ENCODE measurements around the gene AKT3. TPM values are rescaled to one million over a fixed set of nuclear protein-coding genes. Genes with fewer than 3 reads are reported as not detected.
A peak's percentile ranks its signal among the peaks of the same experiment; 100 is the strongest.

Gene AKT3
- total RNA-seq, 2 experiments from 2014 or later, result 28.3 to 31.5 TPM

DNA sequence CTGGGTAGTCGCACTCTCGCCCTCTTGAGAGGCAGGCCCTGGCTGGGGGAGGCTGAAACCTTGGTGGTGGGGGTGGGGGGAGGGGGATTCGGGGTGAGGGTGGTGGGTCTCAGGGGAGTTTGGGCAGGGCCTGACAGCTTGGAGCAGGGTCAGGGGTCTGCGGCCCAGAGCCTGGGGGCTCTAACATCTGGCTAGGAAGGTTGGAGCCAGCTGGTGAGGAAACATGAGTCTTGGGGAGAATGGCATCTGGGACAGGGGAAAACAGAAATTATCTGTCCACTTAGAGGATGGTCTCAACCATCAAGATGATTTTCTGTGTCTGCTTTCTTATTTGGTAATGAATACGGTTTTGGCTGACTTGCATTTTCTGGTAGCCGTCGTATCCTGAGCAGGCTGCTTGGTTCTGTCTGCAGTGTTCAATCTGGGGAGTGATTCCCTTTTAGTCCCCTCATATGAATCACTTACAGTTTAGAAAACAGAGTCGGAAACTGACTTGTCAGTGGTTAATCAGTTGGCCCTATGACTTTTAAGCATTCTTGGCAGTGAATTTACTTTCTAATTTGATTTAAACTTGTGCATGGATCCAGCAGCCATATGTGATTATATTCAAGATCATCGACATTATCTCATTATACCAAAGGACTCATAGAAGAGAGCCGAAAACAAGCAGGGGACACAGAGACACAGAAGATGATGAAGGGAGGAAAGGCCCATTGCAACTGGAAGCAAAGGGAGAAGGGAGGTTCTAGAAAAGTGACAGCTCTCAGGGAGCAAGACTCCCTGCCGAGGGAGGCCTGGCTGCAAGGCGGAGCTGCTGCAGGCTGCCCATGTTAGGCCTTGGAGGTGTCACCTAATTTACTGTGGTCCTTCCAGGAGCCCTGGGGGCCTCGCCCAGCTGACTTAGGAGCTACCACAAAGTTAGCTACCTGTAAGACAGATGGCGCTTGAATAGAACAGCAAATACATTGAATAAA is 356.6 kb downstream of the AKT3 start:
- ChIA-PET CTCF (no interaction called here), POLR2A (no interaction called here)
- H3K9me3 Mint-ChIP-seq, result no peaks in the 10 kb centered on the region
- H3K27ac Mint-ChIP-seq, result no peak overlapping the region
- no peaks in the 10 kb centered on the region for H3K36me3 Mint-ChIP-seq (ENCODE audit: low read depth)
- no peak overlapping the region for H3K4me3 Mint-ChIP-seq
- H3K27me3 Mint-ChIP-seq, result no peaks in the 10 kb centered on the region
- H3K4me1 Mint-ChIP-seq, result peaks cover 4% of the 10 kb centered on the region
- DNase-seq, result no peak

GRCh38 chr1:243490748-243491686 is 359.0 kb downstream of the AKT3 start:
- Mint-ChIP-seq H3K4me3 (no peak overlapping the region), H3K36me3 (ENCODE audit: low read depth) (no peaks in the 10 kb centered on the region), H3K27me3 (no peaks in the 10 kb centered on the region), H3K9me3 (no peaks in the 10 kb centered on the region), H3K4me1 (peaks cover 2% of the 10 kb centered on the region), H3K27ac (no peak overlapping the region)
- CTCF ChIA-PET, result interaction anchor here (0.6 to 1.3 kb wide), 2 partner anchors 16 to 920 kb away, joined by 3 read pairs; no protein-coding TSS in a partner anchor
- no peak for DNase-seq
- POLR2A ChIA-PET, result no interaction called here

- CTCF ChIA-PET, result no interaction called here
- H3K36me3 Mint-ChIP-seq (ENCODE audit: low read depth), result no peaks in the 10 kb centered on the region
These were observed 360.1 kb downstream of the AKT3 start for GRCh38 chr1:243489681-243490546.

GRCh38 chr1:243489158-243489527 is 360.9 kb downstream of the AKT3 start:
- Mint-ChIP-seq H3K4me3 (no peak overlapping the region), H3K36me3 (ENCODE audit: low read depth) (no peaks in the 10 kb centered on the region), H3K27ac (no peak overlapping the region), H3K4me1 (no peaks in the 10 kb centered on the region), H3K9me3 (no peaks in the 10 kb centered on the region), H3K27me3 (no peaks in the 10 kb centered on the region)
- POLR2A ChIA-PET, result no interaction called here
- DNase-seq, result no peak
- CTCF ChIA-PET, result no interaction called here

More at GRCh38 chr1:243489681-243490546, 360.1 kb downstream of the AKT3 start:
- Mint-ChIP-seq H3K4me3 (no peak overlapping the region), H3K4me1 (no peaks in the 10 kb centered on the region), H3K27ac (no peak overlapping the region), H3K27me3 (no peaks in the 10 kb centered on the region), H3K9me3 (no peaks in the 10 kb centered on the region)
- POLR2A ChIA-PET, result no interaction called here
- no peak for DNase-seq

- H3K4me1 Mint-ChIP-seq, result peaks cover 2% of the 10 kb centered on the region
- H3K27me3 Mint-ChIP-seq, result no peaks in the 10 kb centered on the region
- H3K36me3 Mint-ChIP-seq (ENCODE audit: low read depth), result no peaks in the 10 kb centered on the region
- no peak overlapping the region for H3K27ac Mint-ChIP-seq
- ChIA-PET CTCF (interaction anchor here (0.7 kb wide), 1 partner anchor 21 kb away, joined by 3 read pairs; no protein-coding TSS in a partner anchor), POLR2A (no interaction called here)
- H3K9me3 Mint-ChIP-seq, result no peaks in the 10 kb centered on the region
- DNase-seq, result no peak
- no peak overlapping the region for H3K4me3 Mint-ChIP-seq
These were observed 361.4 kb downstream of the AKT3 start for GRCh38 chr1:243488459-243489157.

DNA sequence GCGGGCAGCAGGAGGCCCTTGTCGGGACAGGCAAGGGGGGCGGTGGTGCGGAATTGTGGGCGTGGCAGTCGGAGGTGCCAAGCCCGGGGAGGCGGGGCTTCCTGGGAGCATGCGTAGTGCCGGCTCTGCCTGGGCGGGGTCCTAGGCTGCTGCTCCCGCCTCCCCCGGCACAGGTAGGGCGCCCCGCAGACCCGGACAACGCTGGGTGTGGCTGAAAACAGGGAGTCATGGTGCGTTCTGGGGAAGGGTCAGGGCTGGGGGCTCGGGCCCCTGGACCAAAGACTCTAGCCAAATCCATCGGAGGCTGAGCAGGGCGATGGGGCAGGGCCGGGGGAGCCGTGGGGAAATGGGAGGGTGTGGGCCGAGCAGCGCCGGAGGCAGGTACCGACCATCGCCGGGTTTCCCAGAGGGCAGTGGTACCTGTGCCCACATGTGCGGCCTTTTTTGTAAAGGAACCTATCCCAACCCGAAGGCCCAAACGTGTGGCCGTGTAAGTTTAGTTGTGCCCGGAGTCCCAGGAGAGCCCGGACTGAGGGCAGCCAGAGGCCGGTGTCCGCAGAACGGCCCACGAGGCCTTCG is 362.3 kb downstream of the AKT3 start:
- peaks cover 9% of the 10 kb centered on the region for H3K4me1 Mint-ChIP-seq
- no peak overlapping the region for H3K4me3 Mint-ChIP-seq
- no peaks in the 10 kb centered on the region for H3K27me3 Mint-ChIP-seq
- no peak overlapping the region for H3K27ac Mint-ChIP-seq
- ChIA-PET POLR2A (no interaction called here), CTCF (interaction anchor here (0.7 kb wide), 1 partner anchor 20 kb away, joined by 3 read pairs; no protein-coding TSS in a partner anchor)
- H3K9me3 Mint-ChIP-seq, result no peaks in the 10 kb centered on the region
- no peaks in the 10 kb centered on the region for H3K36me3 Mint-ChIP-seq (ENCODE audit: low read depth)
- DNase-seq, result no peak

DNA sequence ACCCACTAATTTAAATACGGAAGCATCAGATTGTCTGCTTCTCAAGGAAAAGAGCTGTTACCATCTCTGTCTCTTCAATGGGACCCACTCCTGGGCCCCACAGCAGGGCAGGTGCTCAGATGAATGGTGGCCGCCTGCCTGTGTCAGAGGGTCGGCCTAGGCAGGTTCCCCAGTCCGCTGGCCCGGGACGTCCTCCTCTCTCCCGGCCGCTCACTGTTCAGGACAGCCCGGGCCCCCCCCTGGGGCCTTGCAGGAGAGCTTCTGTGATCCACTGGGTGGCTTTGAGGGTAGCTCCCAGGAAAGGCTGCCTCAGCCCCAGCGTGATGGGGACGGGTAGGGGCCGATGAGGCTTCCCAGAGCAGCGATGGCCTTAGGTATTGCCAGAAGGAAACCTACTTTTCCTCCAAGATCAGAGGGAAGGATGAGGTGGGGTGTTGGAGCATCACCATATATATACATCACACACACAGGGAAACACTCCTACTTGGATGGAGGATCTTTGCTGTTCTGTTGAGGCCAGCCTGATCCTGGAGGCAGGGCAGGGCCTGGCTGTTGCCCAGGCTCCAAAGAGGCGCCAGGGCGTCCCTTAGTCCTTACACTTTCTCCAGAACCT is 362.9 kb downstream of the AKT3 start:
- peaks cover 15% of the 10 kb centered on the region for H3K4me1 Mint-ChIP-seq

GRCh38 chr1:243483952-243484351 is 366.1 kb downstream of the AKT3 start:
- Mint-ChIP-seq H3K4me3 (no peak overlapping the region), H3K27me3 (no peaks in the 10 kb centered on the region), H3K9me3 (peaks cover 3% of the 10 kb centered on the region), H3K36me3 (ENCODE audit: low read depth) (no peaks in the 10 kb centered on the region), H3K27ac (no peak overlapping the region), H3K4me1 (peaks cover 26% of the 10 kb centered on the region)
- POLR2A ChIA-PET, result interaction anchor here (0.5 to 0.6 kb wide), 2 partner anchors 51 to 318 kb away, joined by 3 read pairs; no protein-coding TSS in a partner anchor
- no peak for DNase-seq
- CTCF ChIA-PET, result no interaction called here

More for the DNA sequence above, 362.9 kb downstream of the AKT3 start:
- no peak overlapping the region for H3K27ac Mint-ChIP-seq
- no peak overlapping the region for H3K4me3 Mint-ChIP-seq
- CTCF ChIA-PET, result no interaction called here
- DNase-seq, result no peak
- H3K9me3 Mint-ChIP-seq, result no peaks in the 10 kb centered on the region
- POLR2A ChIA-PET, result no interaction called here
- no peaks in the 10 kb centered on the region for H3K36me3 Mint-ChIP-seq (ENCODE audit: low read depth)
- no peaks in the 10 kb centered on the region for H3K27me3 Mint-ChIP-seq

DNA sequence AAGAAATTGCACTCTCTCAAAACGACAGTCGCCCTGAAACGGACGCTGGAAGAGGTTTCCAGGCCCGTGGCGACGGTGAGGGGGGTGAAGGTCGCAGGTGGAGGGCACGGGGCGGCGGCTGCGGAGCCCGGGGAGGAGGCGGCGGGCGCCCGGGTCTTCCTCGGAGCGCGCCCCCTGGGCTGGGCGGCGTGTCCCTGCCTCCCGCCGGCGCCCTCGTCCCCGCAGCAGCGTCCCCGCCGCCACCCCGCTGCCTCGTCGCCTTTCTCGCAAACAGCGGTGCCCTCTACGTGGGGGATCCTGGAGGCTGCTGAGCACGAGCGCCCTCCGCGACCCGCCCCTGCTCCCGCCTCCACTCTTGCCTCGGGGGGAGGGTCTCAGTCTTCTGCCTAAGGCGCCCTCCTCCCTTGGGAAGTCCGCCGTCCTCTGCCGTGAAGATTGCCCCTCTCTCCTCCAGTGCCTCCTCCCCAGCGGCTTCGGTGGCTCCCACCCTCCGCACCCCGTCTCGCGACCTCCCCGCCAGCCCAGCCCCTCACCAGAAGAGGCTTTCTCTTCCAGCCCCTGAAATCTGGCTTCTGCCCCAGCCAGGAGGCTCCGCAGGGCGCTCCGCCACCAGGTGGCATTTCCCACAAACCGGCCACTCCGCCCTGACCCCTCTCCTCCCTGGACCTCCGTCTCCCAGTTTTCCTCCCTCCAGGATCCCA is 366.8 kb downstream of the AKT3 start:
- ChIA-PET CTCF (no interaction called here), POLR2A (no interaction called here)
- Mint-ChIP-seq H3K4me3 (peak overlapping the region; percentile 57), H3K27me3 (no peaks in the 10 kb centered on the region), H3K4me1 (peaks cover 26% of the 10 kb centered on the region), H3K36me3 (ENCODE audit: low read depth) (no peaks in the 10 kb centered on the region), H3K9me3 (peaks cover 3% of the 10 kb centered on the region), H3K27ac (peak overlapping the region; percentile 50)
- DNase-seq, result no peak

DNA sequence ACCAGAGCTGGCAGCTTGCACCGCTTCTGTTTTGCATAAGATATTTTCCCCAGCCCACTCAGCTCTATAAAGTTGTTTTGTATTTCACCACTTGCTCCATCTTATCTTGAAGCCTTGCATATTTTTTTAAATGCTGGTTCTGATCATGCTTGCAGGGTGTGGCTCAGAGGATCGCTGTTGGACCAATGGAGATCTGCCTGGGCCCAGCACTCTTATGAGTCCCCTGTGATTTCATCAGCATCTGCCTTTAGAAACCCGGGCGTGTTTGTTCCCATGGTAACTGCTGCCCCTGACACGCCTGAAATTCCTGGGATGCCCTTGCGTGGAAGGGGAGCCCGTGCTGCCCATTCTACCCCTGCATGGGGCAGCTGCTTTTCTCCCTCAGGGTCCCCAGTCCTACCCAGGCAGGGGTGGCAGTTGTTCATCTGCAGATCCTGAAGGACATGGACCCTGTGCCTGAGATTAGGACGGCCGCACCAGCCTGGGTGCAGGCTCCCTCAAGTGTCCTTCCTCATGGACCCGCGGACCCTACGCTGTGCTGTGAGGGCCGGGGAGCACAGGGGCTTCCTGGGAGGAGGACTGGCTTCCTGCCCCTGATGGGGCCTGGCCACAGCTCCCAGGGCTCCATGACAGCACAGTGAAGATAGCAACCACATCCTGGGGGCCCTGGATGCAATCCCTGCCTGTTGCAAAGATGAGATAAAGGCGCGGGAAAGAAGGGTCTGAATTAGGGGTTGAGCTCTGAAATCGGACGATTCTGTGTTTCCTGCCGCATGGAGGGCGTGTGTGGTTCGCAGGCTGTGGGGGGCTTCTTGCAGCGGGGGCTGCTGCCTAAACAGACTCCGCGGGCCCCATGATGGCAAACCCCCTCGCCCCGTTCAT is 367.7 kb downstream of the AKT3 start:
- Mint-ChIP-seq H3K9me3 (peaks cover 3% of the 10 kb centered on the region), H3K4me1 (peaks cover 26% of the 10 kb centered on the region), H3K4me3 (peak overlapping the region; percentile 57), H3K27me3 (no peaks in the 10 kb centered on the region), H3K36me3 (ENCODE audit: low read depth) (no peaks in the 10 kb centered on the region), H3K27ac (peak overlapping the region; percentile 66)
- ChIA-PET CTCF (interaction anchor here (1.0 kb wide), 1 partner anchor 10 kb away, joined by 3 read pairs; no protein-coding TSS in a partner anchor), POLR2A (interaction anchor here (0.5 kb wide), 1 partner anchor 95 kb away, joined by 4 read pairs; no protein-coding TSS in a partner anchor)
- no peak for DNase-seq
